Measurements from ENCODE around the gene RERE. TPM values are rescaled to one million over a fixed set of nuclear protein-coding genes. Genes with fewer than 3 reads are reported as not detected.
"Not testable (repeated sequence)": the region's sequence is repeated elsewhere in the genome, so short reads cannot be mapped to it uniquely, and the experiment has no call there.

The RERE gene
- total RNA-seq, 3 donors from 2014 or later = 99.5 to 204 (median 174) TPM

- DNase-seq = no peak
- H3K36me3 ChIP-seq (ENCODE audit: low read depth) = no peaks in the 10 kb centered on the region
- peaks cover 8% of the 10 kb centered on the region for H3K4me1 ChIP-seq (ENCODE audit: low read depth)
- intact Hi-C loops (cut with DNase I, micrococcal nuclease) = no loop called here
- H3K9me3 ChIP-seq = no peaks in the 10 kb centered on the region
- no peak for TF ChIP-seq CTCF (IDR thresholded peaks at IDR 0.05)
- no peak overlapping the region for H3K4me3 ChIP-seq
- peak; percentile 63 for ATAC-seq
Measured at GRCh38 chr1:8456308-8456912, 361.0 kb downstream of the RERE start.

DNA sequence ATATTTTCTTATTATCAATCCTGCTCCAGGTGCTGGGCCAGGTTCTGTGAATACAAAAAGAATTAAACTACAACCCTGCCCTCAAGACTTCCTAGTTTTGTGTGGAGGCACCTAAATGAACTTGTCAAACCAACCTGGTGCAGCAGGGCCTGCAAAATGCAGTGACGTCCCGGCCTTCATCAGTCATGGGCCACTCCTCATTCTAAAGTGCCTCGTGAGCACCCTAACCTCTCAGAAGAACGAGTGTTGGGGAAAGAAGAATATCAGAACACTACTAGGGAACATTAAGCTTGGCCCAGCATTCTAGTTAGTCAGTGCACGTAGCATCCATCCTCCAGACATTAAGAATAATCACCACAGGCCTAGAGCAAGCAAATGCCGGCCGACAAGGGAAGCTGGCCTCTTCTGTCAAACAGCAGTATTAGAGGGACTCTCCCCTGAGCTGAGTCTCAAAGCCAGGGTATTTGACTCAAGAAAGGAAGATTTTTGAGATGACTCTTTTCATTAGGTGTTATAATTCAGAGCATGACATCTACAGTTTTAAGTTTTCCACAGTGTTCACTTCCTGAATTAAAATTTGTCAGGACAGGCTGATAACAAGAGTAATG lies 361.6 kb downstream of the RERE start:
- ATAC-seq (no peak), DNase-seq (no peak)
- no peaks in the 10 kb centered on the region for H3K36me3 ChIP-seq (ENCODE audit: low read depth)
- intact Hi-C loops (cut with DNase I, micrococcal nuclease) = no loop called here
- TF ChIP-seq CTCF (IDR thresholded peaks at IDR 0.05) = no peak
- H3K9me3 ChIP-seq = no peaks in the 10 kb centered on the region
- no peak overlapping the region for H3K4me3 ChIP-seq
- peaks cover 8% of the 10 kb centered on the region for H3K4me1 ChIP-seq (ENCODE audit: low read depth)

- Histone ChIP-seq H3K9me3 (no peaks in the 10 kb centered on the region), H3K36me3 (ENCODE audit: low read depth) (no peaks in the 10 kb centered on the region), H3K4me1 (ENCODE audit: low read depth) (no peaks in the 10 kb centered on the region), H3K4me3 (no peak overlapping the region)
- ATAC-seq (no peak), DNase-seq (no peak)
- intact Hi-C loops (cut with DNase I, micrococcal nuclease) = no loop called here
- no peak for TF ChIP-seq CTCF (IDR thresholded peaks at IDR 0.05)
Measured at GRCh38 chr1:8450312-8450711, 367.1 kb downstream of the RERE start.

DNA sequence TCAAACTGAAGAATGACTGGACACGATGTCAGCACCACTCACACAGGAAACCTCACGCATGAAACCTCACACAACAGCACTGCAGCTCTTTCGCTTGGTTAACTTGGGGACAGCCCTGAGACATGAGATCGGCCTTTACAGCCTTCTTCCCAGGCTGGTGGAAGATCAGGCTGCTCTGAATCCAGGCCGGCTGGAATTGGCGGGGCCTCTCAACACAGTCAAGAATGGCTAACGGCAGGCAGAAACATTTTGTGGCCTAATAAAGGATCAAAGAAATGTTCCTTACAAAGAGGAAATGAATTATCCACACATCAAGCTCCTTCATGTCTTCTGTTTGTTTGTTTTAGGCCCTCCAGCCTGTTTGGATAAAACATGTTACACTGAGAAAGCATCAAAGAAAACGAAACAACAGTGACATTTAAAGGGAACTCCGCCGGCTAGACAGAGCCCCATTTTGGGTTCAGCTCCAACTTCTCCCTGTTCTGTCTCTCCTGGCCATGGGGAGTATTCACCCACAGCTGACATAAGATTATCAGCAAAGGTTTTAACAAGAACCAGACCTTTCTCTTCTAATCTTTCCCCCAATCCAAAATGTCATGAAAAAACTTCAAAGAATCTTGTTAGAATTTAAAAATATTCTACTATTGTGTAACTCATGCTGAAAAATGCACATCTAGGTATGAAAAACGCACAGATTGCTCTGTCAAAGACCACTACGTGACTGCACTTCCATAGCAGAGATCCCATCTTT lies 368.4 kb downstream of the RERE start:
- intact Hi-C loops (cut with DNase I, micrococcal nuclease) = no loop called here
- DNase-seq (no peak), ATAC-seq (no peak)
- Histone ChIP-seq H3K36me3 (ENCODE audit: low read depth) (no peaks in the 10 kb centered on the region), H3K4me3 (no peak overlapping the region), H3K9me3 (no peaks in the 10 kb centered on the region), H3K4me1 (ENCODE audit: low read depth) (no peaks in the 10 kb centered on the region)
- TF ChIP-seq CTCF (IDR thresholded peaks at IDR 0.05) = no peak

- DNase-seq; ATAC-seq; intact Hi-C loops (cut with DNase I, micrococcal nuclease); H3K36me3 ChIP-seq (ENCODE audit: low read depth); H3K9me3 ChIP-seq; H3K4me1 ChIP-seq (ENCODE audit: low read depth); H3K4me3 ChIP-seq: not testable (repeated sequence)
Measured at GRCh38 chr1:8448505-8448904, 368.9 kb downstream of the RERE start.

- Histone ChIP-seq H3K4me3 (no peak overlapping the region), H3K4me1 (ENCODE audit: low read depth) (no peaks in the 10 kb centered on the region), H3K9me3 (no peaks in the 10 kb centered on the region), H3K36me3 (ENCODE audit: low read depth) (no peaks in the 10 kb centered on the region)
- TF ChIP-seq CTCF (IDR thresholded peaks at IDR 0.05) = no peak
- intact Hi-C loops (cut with DNase I, micrococcal nuclease) = no loop called here
- DNase-seq (no peak), ATAC-seq (no peak)
Measured at GRCh38 chr1:8447616-8448150, 369.8 kb downstream of the RERE start.

DNA sequence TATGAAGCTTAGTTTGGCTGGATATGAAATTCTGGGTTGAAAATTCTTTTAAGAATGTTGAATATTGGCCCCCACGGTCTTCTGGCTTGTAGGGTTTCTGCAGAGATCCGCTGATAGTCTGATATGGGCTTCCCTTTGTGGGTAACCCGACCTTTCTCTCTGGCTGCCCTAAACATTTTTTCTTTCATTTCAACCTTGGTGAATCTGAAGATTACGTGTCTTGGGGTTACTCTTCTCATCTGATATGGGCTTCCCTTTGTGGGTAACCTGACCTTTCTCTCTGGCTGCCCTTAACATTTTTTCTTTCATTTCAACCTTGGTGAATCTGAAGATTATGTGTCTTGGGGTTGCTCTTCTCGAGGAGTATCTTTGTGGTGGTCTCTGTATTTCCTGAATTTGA lies 371.3 kb downstream of the RERE start:
- H3K4me1 ChIP-seq (ENCODE audit: low read depth); H3K4me3 ChIP-seq; ATAC-seq; DNase-seq; intact Hi-C loops (cut with DNase I, micrococcal nuclease); H3K36me3 ChIP-seq (ENCODE audit: low read depth); H3K9me3 ChIP-seq: not testable (repeated sequence)

Measured in mucosa of descending colon (tissue), 3 donors.